Measurements from ENCODE around the gene SLC25A21. TPM values are rescaled to one million over a fixed set of nuclear protein-coding genes. Genes with fewer than 3 reads are reported as not detected.

Gene SLC25A21
- polyA plus RNA-seq, 1 experiment = 0.50 TPM

GRCh38 chr14:36653962-36654793 lies 518.2 kb downstream of the SLC25A21 start:
- Histone ChIP-seq H3K27me3 (ENCODE audit: control insufficient read depth, insufficient read depth, low read length) (peaks cover 54% of the 10 kb centered on the region), H3K36me3 (ENCODE audit: control insufficient read depth, insufficient read depth, low read length) (no peaks in the 10 kb centered on the region), H3K4me3 (ENCODE audit: low read depth, low read length) (no peak overlapping the region)
- ChIA-PET CTCF (interaction anchor here (1.0 kb wide), 1 partner anchor 265 kb away, joined by 3 read pairs; no protein-coding TSS in a partner anchor), POLR2A (no interaction called here)
- no peak for DNase-seq (ENCODE audit: low read depth)
- TF ChIP-seq, protein P1, sequence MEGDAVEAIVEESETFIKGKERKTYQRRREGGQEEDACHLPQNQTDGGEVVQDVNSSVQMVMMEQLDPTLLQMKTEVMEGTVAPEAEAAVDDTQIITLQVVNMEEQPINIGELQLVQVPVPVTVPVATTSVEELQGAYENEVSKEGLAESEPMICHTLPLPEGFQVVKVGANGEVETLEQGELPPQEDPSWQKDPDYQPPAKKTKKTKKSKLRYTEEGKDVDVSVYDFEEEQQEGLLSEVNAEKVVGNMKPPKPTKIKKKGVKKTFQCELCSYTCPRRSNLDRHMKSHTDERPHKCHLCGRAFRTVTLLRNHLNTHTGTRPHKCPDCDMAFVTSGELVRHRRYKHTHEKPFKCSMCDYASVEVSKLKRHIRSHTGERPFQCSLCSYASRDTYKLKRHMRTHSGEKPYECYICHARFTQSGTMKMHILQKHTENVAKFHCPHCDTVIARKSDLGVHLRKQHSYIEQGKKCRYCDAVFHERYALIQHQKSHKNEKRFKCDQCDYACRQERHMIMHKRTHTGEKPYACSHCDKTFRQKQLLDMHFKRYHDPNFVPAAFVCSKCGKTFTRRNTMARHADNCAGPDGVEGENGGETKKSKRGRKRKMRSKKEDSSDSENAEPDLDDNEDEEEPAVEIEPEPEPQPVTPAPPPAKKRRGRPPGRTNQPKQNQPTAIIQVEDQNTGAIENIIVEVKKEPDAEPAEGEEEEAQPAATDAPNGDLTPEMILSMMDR (IDR thresholded peaks at IDR 0.05; ENCODE audit: insufficient read depth, low read depth, low read length) = no peak

DNA sequence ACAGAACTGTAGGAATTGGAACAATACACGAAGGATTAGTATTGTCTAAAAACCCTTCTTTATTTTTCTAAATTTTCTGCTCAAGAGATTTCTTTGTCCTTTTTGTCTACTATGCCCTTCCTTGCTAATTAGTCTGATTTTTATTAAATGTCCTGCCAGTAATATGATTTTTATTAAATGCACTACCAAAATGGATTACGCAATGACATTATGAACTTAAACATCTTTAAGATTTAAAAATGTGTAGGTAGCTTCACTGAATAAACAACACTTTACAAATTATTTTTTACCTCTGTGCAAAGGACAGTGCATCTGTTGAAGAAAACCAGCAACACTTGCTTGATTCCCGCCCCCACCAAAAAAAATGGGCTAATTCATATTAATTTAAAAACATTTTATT lies 519.0 kb downstream of the SLC25A21 start:
- DNase-seq (ENCODE audit: low read depth) = no peak
- CTCF ChIA-PET = interaction anchor here (1.0 kb wide), 1 partner anchor 266 kb away, joined by 3 read pairs; no protein-coding TSS in a partner anchor
- Histone ChIP-seq H3K27me3 (ENCODE audit: control insufficient read depth, insufficient read depth, low read length) (peaks cover 52% of the 10 kb centered on the region), H3K4me3 (ENCODE audit: low read depth, low read length) (no peak overlapping the region), H3K36me3 (ENCODE audit: control insufficient read depth, insufficient read depth, low read length) (no peaks in the 10 kb centered on the region)
- TF ChIP-seq, protein P1 (IDR thresholded peaks at IDR 0.05; ENCODE audit: insufficient read depth, low read depth, low read length) = no peak
- POLR2A ChIA-PET = no interaction called here

GRCh38 chr14:36652542-36653201 lies 519.7 kb downstream of the SLC25A21 start:
- Histone ChIP-seq H3K27me3 (ENCODE audit: control insufficient read depth, insufficient read depth, low read length) (peaks cover 53% of the 10 kb centered on the region), H3K36me3 (ENCODE audit: control insufficient read depth, insufficient read depth, low read length) (no peaks in the 10 kb centered on the region), H3K4me3 (ENCODE audit: low read depth, low read length) (no peak overlapping the region)
- ChIA-PET CTCF (interaction anchor here (1.0 to 1.5 kb wide), 2 partner anchors 267 to 290 kb away, joined by 3 read pairs; no protein-coding TSS in a partner anchor), POLR2A (no interaction called here)
- TF ChIP-seq, protein P1 (IDR thresholded peaks at IDR 0.05; ENCODE audit: insufficient read depth, low read depth, low read length) = no peak
- DNase-seq (ENCODE audit: low read depth) = no peak

GRCh38 chr14:36649872-36650650 lies 522.3 kb downstream of the SLC25A21 start:
- TF ChIP-seq, protein P1 (IDR thresholded peaks at IDR 0.05; ENCODE audit: insufficient read depth, low read depth, low read length) = no peak
- CTCF ChIA-PET = interaction anchor here (1.1 to 3.5 kb wide), 4 partner anchors 10 to 499 kb away, joined by 3 to 39 read pairs (median 3); no protein-coding TSS in a partner anchor
- H3K36me3 ChIP-seq (ENCODE audit: control insufficient read depth, insufficient read depth, low read length) = no peaks in the 10 kb centered on the region
- H3K4me3 ChIP-seq (ENCODE audit: low read depth, low read length) = no peak overlapping the region
- no peak for DNase-seq (ENCODE audit: low read depth)
- peaks cover 43% of the 10 kb centered on the region for H3K27me3 ChIP-seq (ENCODE audit: control insufficient read depth, insufficient read depth, low read length)
- POLR2A ChIA-PET = interaction anchor here (0.6 to 1.2 kb wide), 2 partner anchors 478 to 501 kb away, joined by 3 to 6 read pairs; no protein-coding TSS in a partner anchor
